D721Med (cell line): Measurements from ENCODE around the gene MYO5B.
"Not testable (repeated sequence)": the region's sequence is repeated elsewhere in the genome, so short reads cannot be mapped to it uniquely, and the experiment has no call there.

Experiments
- DNase-seq: peaks from one replicate; pipeline ENCODE4 v3.0.0; 2011; ENCODE audit warnings: low spot score; ENCODE audit not compliant: insufficient read length
- FAIRE-seq: peaks from 2 replicates; lab custom pipeline; 2011; peaks lifted over from hg19 to GRCh38; lab: Jason Lieb, UNC
- TF ChIP-seq, protein P1 (sequence below): IDR thresholded peaks from 2 replicates; pipeline ENCODE4 v1.5.1; 2012; ENCODE audit warnings: mild to moderate bottlenecking, control low read depth; ENCODE audit not compliant: insufficient read depth; ENCODE audit errors: missing control alignments

Gene MYO5B

DNA sequence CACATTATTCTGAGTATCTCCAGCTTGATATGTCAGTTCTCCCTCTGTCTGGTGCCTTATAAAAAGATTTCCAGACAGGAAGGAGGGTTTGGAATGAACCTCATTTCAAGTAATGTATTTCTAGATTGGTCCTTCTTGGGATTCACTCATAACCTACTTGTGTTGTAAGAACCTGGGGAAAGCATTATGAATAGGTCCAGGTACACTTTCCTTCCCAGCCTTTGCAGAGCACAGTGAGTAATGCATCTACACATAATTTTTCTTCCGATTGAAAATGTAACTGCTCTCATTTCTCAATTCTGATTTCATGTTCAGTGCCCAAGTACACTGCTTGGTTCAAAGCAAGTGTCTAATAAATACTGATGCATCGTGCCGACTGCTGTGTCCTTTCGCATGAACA is 356.6 kb downstream of the MYO5B start:
- DNase-seq (no peak), FAIRE-seq (no peak)
- TF ChIP-seq, protein P1, sequence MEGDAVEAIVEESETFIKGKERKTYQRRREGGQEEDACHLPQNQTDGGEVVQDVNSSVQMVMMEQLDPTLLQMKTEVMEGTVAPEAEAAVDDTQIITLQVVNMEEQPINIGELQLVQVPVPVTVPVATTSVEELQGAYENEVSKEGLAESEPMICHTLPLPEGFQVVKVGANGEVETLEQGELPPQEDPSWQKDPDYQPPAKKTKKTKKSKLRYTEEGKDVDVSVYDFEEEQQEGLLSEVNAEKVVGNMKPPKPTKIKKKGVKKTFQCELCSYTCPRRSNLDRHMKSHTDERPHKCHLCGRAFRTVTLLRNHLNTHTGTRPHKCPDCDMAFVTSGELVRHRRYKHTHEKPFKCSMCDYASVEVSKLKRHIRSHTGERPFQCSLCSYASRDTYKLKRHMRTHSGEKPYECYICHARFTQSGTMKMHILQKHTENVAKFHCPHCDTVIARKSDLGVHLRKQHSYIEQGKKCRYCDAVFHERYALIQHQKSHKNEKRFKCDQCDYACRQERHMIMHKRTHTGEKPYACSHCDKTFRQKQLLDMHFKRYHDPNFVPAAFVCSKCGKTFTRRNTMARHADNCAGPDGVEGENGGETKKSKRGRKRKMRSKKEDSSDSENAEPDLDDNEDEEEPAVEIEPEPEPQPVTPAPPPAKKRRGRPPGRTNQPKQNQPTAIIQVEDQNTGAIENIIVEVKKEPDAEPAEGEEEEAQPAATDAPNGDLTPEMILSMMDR: no peak

DNA sequence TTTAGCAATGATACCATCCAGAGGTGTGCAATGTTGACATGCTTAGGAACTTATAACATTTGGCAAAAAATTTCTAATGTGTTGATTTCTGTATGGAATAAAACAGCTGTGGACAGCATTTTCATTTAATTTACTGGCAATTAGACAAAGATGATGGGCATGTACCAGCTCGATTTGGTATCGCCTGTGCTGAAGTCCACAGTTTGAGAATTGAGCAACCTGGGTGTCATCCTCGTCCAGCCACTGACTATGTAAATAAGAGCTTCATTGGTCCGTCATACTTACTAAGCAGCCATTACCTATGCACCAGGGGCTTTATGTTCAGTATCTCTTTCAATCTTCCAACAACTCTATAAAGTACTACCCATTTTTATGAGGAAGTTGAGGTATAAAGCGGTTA is 357.1 kb downstream of the MYO5B start:
- FAIRE-seq (no peak), DNase-seq (no peak)
- TF ChIP-seq, protein P1: no peak

DNA sequence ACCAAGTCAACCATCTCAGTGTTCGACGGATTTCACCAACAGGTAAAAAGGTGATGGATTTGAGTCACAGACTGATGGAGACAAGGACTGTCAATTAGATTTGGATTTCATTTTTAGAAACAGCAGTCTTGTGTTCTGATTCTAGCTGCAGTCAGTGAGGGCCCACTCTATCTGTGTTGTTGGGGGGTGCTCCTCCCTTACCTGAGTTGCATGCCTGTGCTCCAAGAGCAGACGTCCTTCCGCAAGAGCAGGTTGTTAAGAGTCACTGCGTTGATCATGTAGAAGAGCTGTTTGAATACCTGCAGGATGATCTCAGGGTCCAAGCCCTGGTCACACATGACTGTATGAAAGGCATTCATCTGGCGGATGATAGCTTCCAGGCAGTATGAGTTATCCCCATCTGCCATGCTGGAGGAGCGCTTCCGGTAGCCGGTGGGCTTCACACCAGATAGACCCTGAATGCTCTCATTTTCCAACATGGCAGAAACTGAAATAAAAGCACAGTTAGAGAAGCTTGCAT is 357.6 kb downstream of the MYO5B start:
- not testable (repeated sequence) for FAIRE-seq, DNase-seq

DNA sequence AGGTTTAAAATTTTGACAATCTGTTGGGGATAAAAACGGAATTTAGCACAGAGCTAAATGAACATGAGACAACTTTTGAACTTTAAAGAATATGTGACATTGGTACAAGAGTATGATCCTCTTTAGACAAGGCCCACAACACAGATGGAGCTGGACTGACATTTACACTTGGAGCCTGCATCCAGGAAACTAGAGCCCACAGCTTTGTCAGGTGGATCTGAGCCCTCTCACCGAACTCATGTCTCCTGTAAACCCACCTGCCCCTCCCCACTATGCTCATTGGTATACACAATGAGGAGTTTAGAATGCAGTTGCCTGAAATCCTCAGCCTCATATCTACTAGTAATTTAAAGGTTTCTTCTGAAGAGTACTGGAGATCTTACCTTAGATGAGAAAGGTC is 359.5 kb downstream of the MYO5B start:
- FAIRE-seq (no peak), DNase-seq (no peak)
- TF ChIP-seq, protein P1: no peak

DNA sequence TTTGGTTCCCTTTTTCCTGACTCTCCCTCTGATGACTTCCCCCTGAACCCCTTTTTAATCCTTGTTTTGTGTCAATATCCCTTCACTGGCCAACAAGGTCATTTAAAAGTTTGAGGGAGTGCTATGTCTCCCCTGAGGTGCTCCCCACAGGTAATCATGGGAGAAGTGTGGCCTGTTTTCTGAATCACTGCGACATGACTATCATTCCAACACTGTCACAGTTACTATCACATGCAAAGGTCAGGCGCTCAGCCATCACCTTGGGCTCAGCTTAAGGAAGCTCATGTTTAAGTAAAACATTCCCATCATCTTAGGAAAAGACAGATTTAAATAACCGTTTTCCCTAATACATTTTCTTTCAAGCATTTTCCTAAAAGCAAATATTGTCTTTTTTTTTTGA is 360.7 kb downstream of the MYO5B start:
- DNase-seq: no peak
- FAIRE-seq: no peak
- TF ChIP-seq, protein P1: no peak

DNA sequence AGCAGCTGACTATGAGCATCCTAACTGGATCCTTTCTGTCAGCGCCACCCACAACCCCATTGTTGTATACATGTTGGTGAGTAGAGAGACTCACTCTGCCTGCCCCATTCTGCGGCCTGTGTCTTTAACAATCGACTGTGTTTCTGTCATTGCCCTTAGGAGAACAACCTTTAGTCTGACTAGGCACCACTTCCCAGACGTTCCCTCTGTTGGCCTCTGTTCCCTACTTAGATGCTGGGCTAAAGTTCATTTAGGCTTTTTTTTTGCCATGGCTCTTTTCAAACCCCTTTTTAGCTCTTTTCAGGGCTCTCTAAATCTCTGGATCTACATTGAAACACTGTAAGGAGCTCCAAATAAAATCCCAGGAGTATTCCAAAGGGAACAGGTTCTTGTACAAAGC is 361.1 kb downstream of the MYO5B start:
- TF ChIP-seq, protein P1: no peak
- FAIRE-seq: no peak
- DNase-seq: no peak

- TF ChIP-seq, protein P1: no peak
- DNase-seq (no peak), FAIRE-seq (no peak)
Observed at GRCh38 chr18:49832221-49832647, 362.7 kb downstream of the MYO5B start.

DNA sequence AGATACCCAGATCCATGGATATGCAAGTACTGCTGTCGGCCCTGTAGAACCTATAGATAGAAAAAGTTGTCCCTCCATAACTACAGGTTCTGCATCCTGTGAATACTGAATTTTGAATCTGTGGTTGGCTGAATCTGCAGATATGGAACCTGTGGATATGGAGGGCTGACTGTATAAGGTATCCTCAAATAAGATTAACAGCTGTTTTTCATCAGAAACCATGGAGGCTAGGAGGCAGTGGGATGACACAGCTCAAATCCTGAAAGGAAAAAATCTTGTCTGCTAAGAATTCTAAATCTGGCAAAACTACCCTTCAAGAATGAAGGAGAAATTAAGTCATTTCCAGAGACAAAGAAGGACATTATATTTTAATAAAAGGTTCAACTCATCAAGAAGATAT is 367.0 kb downstream of the MYO5B start:
- TF ChIP-seq, protein P1: no peak
- DNase-seq (no peak), FAIRE-seq (no peak)
